MM.1S (cell line): ENCODE results near the gene OCRL.

Source experiments
- DNase-seq: peaks from one replicate; pipeline ENCODE4 v3.0.0-alpha.2; 2015
- H2AFZ ChIP-seq: fragments of 300-600 bp; sonication (generic); 2 replicates; pipeline ENCODE4 v1.6.0; 2016; ENCODE audit warnings: antibody characterized with exemption, low read length
- H3F3A ChIP-seq: fragments of 300-600 bp; sonication (generic); 2 replicates; pipeline ENCODE4 v1.6.1; 2016; ENCODE audit warnings: mild to moderate bottlenecking, antibody characterized with exemption, low read length, moderate library complexity, mixed read lengths; ENCODE audit not compliant: insufficient read depth
- H3K27ac ChIP-seq: fragments of 300-600 bp; sonication (generic); 2 replicates; pipeline ENCODE4 v1.5.1; 2016; ENCODE audit warnings: mild to moderate bottlenecking, low read length
- H3K27me3 ChIP-seq: fragments of 300-600 bp; sonication (generic); replicated peaks from 2 replicates; pipeline ENCODE4 v1.6.0; 2016; ENCODE audit warnings: low read length; ENCODE audit not compliant: insufficient read depth
- H3K36me3 ChIP-seq: fragments of 300-600 bp; sonication (generic); replicated peaks from 2 replicates; pipeline ENCODE4 v1.6.1; 2016; ENCODE audit warnings: mild to moderate bottlenecking, low read length, mixed read lengths; ENCODE audit not compliant: insufficient read depth
- H3K4me1 ChIP-seq: fragments of 300-600 bp; sonication (generic); 2 replicates; pipeline ENCODE4 v1.6.1; 2016; ENCODE audit warnings: low read length, mixed read lengths
- H3K4me2 ChIP-seq: fragments of 300-600 bp; sonication (generic); 2 replicates; pipeline ENCODE4 v1.6.0; 2016; ENCODE audit warnings: low read depth, low read length
- H3K4me3 ChIP-seq: fragments of 300-600 bp; sonication (generic); 2 replicates; pipeline ENCODE4 v1.5.1; 2016; ENCODE audit warnings: low read length, mixed read lengths
- H3K79me2 ChIP-seq: fragments of 300-600 bp; sonication (generic); 2 replicates; pipeline ENCODE4 v1.6.1; 2016; ENCODE audit warnings: mixed run types, low read length, mixed read lengths
- H3K9ac ChIP-seq: fragments of 300-600 bp; sonication (generic); 2 replicates; pipeline ENCODE4 v1.6.1; 2016; ENCODE audit warnings: low read length, mixed read lengths
- H3K9me2 ChIP-seq: fragments of 300-600 bp; sonication (generic); replicated peaks from 2 replicates; pipeline ENCODE4 v1.6.1; 2016; ENCODE audit warnings: mild to moderate bottlenecking, low read length, mixed read lengths; ENCODE audit not compliant: insufficient read depth
- H3K9me3 ChIP-seq: fragments of 300-600 bp; sonication (generic); replicated peaks from 2 replicates; pipeline ENCODE4 v1.6.1; 2016; ENCODE audit warnings: mild to moderate bottlenecking, low read length, mixed read lengths; ENCODE audit not compliant: insufficient read depth
- H4K20me1 ChIP-seq: fragments of 300-600 bp; sonication (generic); 2 replicates; pipeline ENCODE4 v1.6.1; 2016; ENCODE audit warnings: mild to moderate bottlenecking, low read length, moderate library complexity, mixed read lengths; ENCODE audit not compliant: insufficient read depth
- EZH2 ChIP-seq: fragments of 300-600 bp; sonication (generic); optimal IDR thresholded peaks from 2 replicates; pipeline ENCODE3; 2017; ENCODE audit warnings: low read depth, mild to moderate bottlenecking, antibody characterized with exemption, low read length, mixed read lengths
- EZH2phosphoT487 ChIP-seq: fragments of 300-600 bp; sonication (generic); IDR thresholded peaks from 2 replicates; pipeline ENCODE4 v1.6.1; 2018; ENCODE audit warnings: antibody characterized with exemption, low read length
- TF ChIP-seq, protein P1 (sequence below): fragments of 300-600 bp; sonication (generic); IDR thresholded peaks from 2 replicates; pipeline ENCODE4 v1.5.1; 2016; ENCODE audit warnings: antibody characterized with exemption, low read length, mixed read lengths

OCRL gene

GRCh38 chrX:129599996-129600395, 59.9 kb downstream of the OCRL start:
- Histone ChIP-seq H3K27me3 (no peaks in the 10 kb centered on the region), H3K79me2 (no peaks in the 10 kb centered on the region)

DNA sequence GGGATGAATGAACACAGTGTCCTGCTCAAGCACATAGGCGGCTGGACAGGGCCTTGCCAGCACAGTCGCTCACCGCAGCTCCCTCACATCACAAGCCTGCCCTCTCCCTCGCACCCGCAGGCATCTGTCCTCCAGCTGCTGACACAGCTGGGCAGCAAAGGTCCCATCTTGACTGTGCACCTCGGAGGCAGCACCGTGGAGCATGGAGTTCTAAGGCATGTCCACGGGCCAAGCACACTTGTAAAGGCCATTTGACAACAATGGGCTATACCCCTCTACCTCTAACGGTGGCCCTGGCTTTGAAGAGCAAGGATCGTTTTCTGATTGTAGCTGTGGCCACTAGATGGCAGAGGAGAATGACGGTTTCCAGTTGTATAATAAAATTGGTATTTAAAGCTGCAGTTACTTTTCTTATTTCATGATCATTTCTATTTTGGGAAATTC, 60.9 kb downstream of the OCRL start:
- no peaks in the 10 kb centered on the region for H3F3A ChIP-seq
- H3K27me3 ChIP-seq: no peaks in the 10 kb centered on the region
- no peak overlapping the region for H3K9ac ChIP-seq
- H3K4me1 ChIP-seq: peaks cover 7% of the 10 kb centered on the region; the same call in 1 of the 2 replicates
- H3K27ac ChIP-seq: no peak overlapping the region
- H2AFZ ChIP-seq: no peak overlapping the region
- TF ChIP-seq, protein P1, sequence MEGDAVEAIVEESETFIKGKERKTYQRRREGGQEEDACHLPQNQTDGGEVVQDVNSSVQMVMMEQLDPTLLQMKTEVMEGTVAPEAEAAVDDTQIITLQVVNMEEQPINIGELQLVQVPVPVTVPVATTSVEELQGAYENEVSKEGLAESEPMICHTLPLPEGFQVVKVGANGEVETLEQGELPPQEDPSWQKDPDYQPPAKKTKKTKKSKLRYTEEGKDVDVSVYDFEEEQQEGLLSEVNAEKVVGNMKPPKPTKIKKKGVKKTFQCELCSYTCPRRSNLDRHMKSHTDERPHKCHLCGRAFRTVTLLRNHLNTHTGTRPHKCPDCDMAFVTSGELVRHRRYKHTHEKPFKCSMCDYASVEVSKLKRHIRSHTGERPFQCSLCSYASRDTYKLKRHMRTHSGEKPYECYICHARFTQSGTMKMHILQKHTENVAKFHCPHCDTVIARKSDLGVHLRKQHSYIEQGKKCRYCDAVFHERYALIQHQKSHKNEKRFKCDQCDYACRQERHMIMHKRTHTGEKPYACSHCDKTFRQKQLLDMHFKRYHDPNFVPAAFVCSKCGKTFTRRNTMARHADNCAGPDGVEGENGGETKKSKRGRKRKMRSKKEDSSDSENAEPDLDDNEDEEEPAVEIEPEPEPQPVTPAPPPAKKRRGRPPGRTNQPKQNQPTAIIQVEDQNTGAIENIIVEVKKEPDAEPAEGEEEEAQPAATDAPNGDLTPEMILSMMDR: peak; percentile 65
- no peak for TF ChIP-seq EZH2
- H3K4me3 ChIP-seq: no peak overlapping the region
- no peak overlapping the region for H3K4me2 ChIP-seq
- no peaks in the 10 kb centered on the region for H4K20me1 ChIP-seq
- no peaks in the 10 kb centered on the region for H3K9me3 ChIP-seq
- H3K9me2 ChIP-seq: no peaks in the 10 kb centered on the region
- no peaks in the 10 kb centered on the region for H3K79me2 ChIP-seq
- DNase-seq: peak; percentile 35
- H3K36me3 ChIP-seq: no peaks in the 10 kb centered on the region

More at GRCh38 chrX:129599996-129600395, 59.9 kb downstream of the OCRL start:
- Histone ChIP-seq H3K9me3 (no peaks in the 10 kb centered on the region), H3F3A (no peaks in the 10 kb centered on the region), H3K36me3 (no peaks in the 10 kb centered on the region), H2AFZ (no peak overlapping the region), H3K9ac (no peak overlapping the region), H4K20me1 (no peaks in the 10 kb centered on the region), H3K9me2 (no peaks in the 10 kb centered on the region), H3K4me1 (peaks cover 7% of the 10 kb centered on the region; the same call in 1 of the 2 replicates), H3K27ac (no peak overlapping the region), H3K4me3 (no peak overlapping the region), H3K4me2 (no peak overlapping the region)
- no peak for DNase-seq
- TF ChIP-seq, protein P1: no peak
- TF ChIP-seq EZH2phosphoT487 (no peak), EZH2 (no peak)

- peak; percentile 43 for DNase-seq
- H3K9ac ChIP-seq: no peak overlapping the region
- no peaks in the 10 kb centered on the region for H3K9me2 ChIP-seq
- H2AFZ ChIP-seq: 0 out of 2 replicates have a peak overlapping the region, but pooled peaks have one; percentile 30
- H3K4me3 ChIP-seq: no peak overlapping the region
- peak overlapping the region; percentile 15; the same call in 1 of the 2 replicates for H3K4me2 ChIP-seq
- H3K4me1 ChIP-seq: peaks cover 7% of the 10 kb centered on the region; the same call in 1 of the 2 replicates
- TF ChIP-seq, protein P1: peak; percentile 73
- TF ChIP-seq EZH2phosphoT487: no peak
- no peak overlapping the region for H3K27ac ChIP-seq
- H4K20me1 ChIP-seq: no peaks in the 10 kb centered on the region
- H3K36me3 ChIP-seq: no peaks in the 10 kb centered on the region
- H3K79me2 ChIP-seq: no peaks in the 10 kb centered on the region
- no peaks in the 10 kb centered on the region for H3K27me3 ChIP-seq
- no peaks in the 10 kb centered on the region for H3K9me3 ChIP-seq
- no peaks in the 10 kb centered on the region for H3F3A ChIP-seq
These were observed 66.9 kb downstream of the OCRL start for GRCh38 chrX:129606918-129607317.
